Mucosa of descending colon (tissue), 3 donors: ENCODE data around the gene ZNF319. TPM values are rescaled to one million over a fixed set of nuclear protein-coding genes. Genes with fewer than 3 reads are reported as not detected.

Experiments used
- ATAC-seq: fragments of 200-7000 bp; cut with Tn5 transposase; one replicate; pipeline ENCODE4 v1.9.1; 2020; ENCODE audit warnings: mild to moderate bottlenecking, moderate library complexity
- DNase-seq, 3 donors: peaks; one replicate each; pipeline ENCODE4 v3.0.0-alpha.2; 2020
- H3K36me3 ChIP-seq: fragments of 200-600 bp; one replicate; pipeline ENCODE4 v1.8.0; 2021; ENCODE audit warnings: low read depth, mild to moderate bottlenecking
- H3K4me1 ChIP-seq: fragments of 200-600 bp; one replicate; pipeline ENCODE4 v1.8.0; 2021; ENCODE audit warnings: low read depth, mild to moderate bottlenecking
- H3K4me3 ChIP-seq: fragments of 200-600 bp; one replicate; pipeline ENCODE4 v1.8.0; 2021; ENCODE audit warnings: mild to moderate bottlenecking
- H3K9me3 ChIP-seq: fragments of 200-600 bp; one replicate; pipeline ENCODE4 v1.8.0; 2021; ENCODE audit warnings: mild to moderate bottlenecking
- intact Hi-C, 2 donors: fragments of 100-400 bp; cut with DNase I in 1 of 2; cut with micrococcal nuclease in 1 of 2; formaldehyde crosslinking; loops; one replicate each; pipeline versions ENCODE4 v1.11.0 to v1.11.1; 2022; cut with DNase I, micrococcal nuclease
- total RNA-seq, 3 donors: library from RNA; stranded (reverse); fragmentation: NEBNext Ultra II Directional in 2 of 3; extraction: Animal tissue kit (Norgen Biotek cat#: 25700) in 2 of 3; gene quantifications; one replicate each; pipeline versions ENCODE4 v1.2.1 to v1.2.4, GENCODE V29; 2021 to 2023
- TF ChIP-seq, protein P1 (sequence below): fragments of 200-600 bp; IDR thresholded peaks from one replicate; pipeline ENCODE4 v1.8.0; 2022; ENCODE audit warnings: antibody characterized with exemption, mild to moderate bottlenecking
- donor health status: DM: no; HTN: no; CAD: no; lungs with moderate emphysema.
- donor health status: DM: no; HTN: no; CAD: no.
- donor health status: DM: no; HTN: yes; CAD: no.

The ZNF319 gene
- total RNA-seq, 3 donors from 2014 or later: 5.9 to 9.7 (median 7.3) TPM

- TF ChIP-seq, protein P1, sequence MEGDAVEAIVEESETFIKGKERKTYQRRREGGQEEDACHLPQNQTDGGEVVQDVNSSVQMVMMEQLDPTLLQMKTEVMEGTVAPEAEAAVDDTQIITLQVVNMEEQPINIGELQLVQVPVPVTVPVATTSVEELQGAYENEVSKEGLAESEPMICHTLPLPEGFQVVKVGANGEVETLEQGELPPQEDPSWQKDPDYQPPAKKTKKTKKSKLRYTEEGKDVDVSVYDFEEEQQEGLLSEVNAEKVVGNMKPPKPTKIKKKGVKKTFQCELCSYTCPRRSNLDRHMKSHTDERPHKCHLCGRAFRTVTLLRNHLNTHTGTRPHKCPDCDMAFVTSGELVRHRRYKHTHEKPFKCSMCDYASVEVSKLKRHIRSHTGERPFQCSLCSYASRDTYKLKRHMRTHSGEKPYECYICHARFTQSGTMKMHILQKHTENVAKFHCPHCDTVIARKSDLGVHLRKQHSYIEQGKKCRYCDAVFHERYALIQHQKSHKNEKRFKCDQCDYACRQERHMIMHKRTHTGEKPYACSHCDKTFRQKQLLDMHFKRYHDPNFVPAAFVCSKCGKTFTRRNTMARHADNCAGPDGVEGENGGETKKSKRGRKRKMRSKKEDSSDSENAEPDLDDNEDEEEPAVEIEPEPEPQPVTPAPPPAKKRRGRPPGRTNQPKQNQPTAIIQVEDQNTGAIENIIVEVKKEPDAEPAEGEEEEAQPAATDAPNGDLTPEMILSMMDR: no peak
- Histone ChIP-seq H3K9me3 (no peaks in the 10 kb centered on the region), H3K36me3 (no peaks in the 10 kb centered on the region), H3K4me1 (peaks cover 11% of the 10 kb centered on the region), H3K4me3 (no peak overlapping the region)
- intact Hi-C loops: no loop called here
- DNase-seq: no peak
- no peak for ATAC-seq
Observed at GRCh38 chr16:57998992-57999365, 1.5 kb downstream of the ZNF319 start.

DNA sequence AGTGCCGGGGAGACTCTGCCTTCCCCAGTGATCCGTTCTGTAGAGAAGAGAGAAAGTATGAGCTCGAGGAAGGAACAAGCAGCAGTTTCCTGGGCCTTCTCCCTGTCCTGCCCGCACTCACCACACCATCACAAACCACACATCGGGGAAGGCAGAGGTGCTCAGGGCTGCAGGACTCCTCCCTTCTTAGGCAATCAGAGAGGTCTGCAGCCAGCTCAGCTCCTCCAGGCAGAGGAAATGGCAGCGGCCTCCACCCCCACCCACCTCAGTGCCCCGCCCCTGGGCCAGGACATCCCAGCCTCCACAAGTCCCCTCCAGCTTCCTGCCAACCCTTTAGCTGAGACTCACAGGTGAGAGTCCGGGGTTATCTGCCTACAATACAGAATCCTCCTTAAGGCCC is 2.0 kb downstream of the ZNF319 start:
- ATAC-seq: peak; percentile 2
- H3K4me3 ChIP-seq: no peak overlapping the region
- TF ChIP-seq, protein P1: no peak
- DNase-seq: peak; percentile 35 to 82 (median 65)
- H3K9me3 ChIP-seq: no peaks in the 10 kb centered on the region
- intact Hi-C loops: no loop called here
- no peaks in the 10 kb centered on the region for H3K36me3 ChIP-seq
- H3K4me1 ChIP-seq: peaks cover 11% of the 10 kb centered on the region

DNA sequence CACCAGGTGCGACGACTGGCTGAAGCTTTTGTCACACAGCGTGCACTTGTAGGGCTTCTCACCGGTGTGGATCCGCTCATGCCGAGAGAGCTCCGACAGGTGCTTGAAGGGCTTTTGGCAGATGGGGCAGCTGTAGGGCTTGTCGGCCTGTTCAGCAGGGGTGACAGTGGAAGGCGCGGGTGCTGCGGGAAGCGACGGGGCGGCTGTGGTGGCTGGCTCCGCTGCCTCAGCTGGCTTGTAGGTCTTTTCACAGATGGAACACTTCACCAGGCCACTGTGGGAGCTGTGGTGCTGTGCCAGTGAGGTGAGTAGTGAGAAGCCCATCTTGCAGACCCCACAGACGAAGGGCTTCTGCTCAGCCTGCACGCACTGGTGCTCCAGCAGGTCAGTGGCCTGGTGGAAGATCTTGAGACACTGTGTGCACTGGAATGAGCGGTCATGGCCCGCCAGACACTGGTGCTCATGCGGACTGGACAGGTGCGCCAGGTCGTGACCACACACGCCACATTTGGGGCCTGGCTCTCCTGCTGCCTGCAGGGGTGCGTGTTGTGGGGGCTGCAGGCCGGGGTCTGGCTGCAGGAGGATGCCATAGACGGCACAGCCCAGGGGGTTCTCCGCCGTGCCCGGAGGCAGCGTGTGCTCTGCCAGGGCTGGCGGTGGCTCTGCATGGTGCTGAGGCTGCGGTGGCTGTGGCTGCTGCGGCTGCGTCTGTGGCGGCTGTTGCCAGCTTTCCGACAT is 2.8 kb downstream of the ZNF319 start:
- Histone ChIP-seq H3K4me1 (peaks cover 11% of the 10 kb centered on the region), H3K9me3 (no peaks in the 10 kb centered on the region), H3K36me3 (no peaks in the 10 kb centered on the region), H3K4me3 (no peak overlapping the region)
- DNase-seq (no peak), ATAC-seq (no peak)
- TF ChIP-seq, protein P1: no peak
- intact Hi-C loops: no loop called here

DNA sequence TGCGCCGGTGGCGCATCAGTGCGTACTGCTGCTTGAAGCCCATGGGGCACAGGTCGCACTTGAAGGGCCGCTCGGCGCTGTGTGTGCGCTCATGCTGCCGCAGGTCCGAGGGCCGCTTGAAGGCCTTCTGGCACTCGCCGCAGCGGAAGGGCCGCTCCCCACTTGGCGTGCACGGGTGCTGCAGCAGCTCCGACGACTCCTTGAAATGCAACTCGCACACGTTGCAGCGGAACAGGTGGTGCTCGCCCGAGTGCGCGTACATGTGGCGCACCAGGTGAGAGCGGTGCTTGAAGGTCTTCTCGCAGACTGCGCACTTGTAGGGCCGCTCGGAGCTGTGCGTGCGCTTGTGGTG is 3.3 kb downstream of the ZNF319 start:
- H3K36me3 ChIP-seq: no peaks in the 10 kb centered on the region
- peaks cover 11% of the 10 kb centered on the region for H3K4me1 ChIP-seq
- no peak for DNase-seq
- ATAC-seq: no peak
- H3K4me3 ChIP-seq: no peak overlapping the region
- no peaks in the 10 kb centered on the region for H3K9me3 ChIP-seq
- intact Hi-C loops: no loop called here
- TF ChIP-seq, protein P1: no peak

DNA sequence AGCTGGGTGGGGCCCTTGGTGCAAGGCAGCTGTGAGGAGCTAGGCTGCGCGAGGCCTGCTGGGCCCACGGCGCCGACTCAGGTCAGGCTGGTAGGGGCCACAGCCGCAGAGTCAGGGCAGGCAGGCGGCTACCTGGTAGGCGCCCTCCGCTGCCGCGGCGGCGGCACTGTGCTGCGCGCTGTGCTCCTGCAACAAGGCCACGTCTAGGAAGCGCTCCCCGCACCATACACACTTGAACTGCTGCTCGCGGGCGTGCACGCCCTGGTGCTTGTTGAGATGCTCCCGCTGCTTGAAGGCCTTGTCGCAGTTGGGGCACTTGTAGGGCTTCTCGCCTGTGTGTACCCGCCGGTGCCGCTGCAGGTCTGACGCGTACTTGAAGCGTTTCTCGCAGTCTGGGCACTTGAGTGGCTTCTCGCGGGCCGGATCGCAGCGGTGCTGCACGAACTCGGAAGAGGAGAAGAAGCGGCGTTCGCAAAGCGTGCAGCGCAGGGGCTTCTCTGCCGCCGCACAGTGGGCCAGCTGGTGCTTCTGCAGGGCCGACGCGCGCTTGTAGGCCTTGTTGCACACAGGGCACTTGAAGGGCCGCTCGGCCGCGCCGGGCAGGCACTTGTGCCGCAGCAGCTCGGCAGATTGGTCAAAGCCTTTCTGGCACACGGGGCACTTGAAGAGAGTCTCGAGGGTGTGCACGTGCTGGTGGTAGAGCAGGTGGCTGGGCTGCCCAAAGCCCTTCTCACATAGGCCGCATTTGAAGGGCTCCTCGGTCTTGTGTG is 3.9 kb downstream of the ZNF319 start:
- DNase-seq: no peak
- TF ChIP-seq, protein P1: no peak
- H3K4me1 ChIP-seq: peaks cover 8% of the 10 kb centered on the region
- no peak for ATAC-seq
- intact Hi-C loops: no loop called here
- H3K4me3 ChIP-seq: no peak overlapping the region
- no peaks in the 10 kb centered on the region for H3K9me3 ChIP-seq
- H3K36me3 ChIP-seq: no peaks in the 10 kb centered on the region
